Measurements from ENCODE around the gene UQCC2.

UQCC2 gene

DNA sequence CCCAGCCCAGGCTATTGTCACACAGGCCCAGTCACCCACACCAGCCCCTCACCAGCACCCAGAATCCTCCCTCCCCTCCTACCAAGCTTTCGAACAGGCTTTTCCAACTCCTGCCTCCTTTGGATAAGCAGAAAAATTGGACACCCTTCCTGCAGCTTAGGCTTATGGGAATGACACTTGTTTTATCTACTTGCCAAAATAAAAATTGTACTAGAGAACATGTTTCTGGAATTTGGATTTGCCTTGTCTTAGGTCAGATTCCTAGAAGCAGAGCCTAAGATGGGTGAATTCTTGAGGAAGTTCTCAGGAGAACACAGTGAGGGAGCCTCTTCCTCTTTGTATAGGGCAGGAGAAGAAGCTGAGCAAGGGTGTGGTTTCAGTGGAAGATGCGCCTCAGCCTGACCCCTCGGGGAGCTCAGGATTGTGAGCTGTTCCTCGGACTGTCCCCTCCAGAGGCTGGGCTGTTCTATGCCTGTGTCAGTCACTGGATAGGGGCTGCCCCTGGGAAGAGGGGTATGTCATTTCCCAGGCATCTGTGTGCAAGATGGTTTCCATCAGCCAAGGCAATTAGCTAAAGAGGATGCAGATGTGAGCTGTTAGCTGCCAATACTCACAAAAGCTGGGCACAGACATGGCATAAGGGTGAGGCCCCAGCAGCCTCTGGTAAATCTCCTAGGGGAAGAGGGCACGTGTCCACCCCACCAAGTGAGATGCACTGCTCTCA is 56.5 kb downstream of the UQCC2 start:
- DNase-seq (ENCODE audit: low read depth, low spot score): no peak

DNA sequence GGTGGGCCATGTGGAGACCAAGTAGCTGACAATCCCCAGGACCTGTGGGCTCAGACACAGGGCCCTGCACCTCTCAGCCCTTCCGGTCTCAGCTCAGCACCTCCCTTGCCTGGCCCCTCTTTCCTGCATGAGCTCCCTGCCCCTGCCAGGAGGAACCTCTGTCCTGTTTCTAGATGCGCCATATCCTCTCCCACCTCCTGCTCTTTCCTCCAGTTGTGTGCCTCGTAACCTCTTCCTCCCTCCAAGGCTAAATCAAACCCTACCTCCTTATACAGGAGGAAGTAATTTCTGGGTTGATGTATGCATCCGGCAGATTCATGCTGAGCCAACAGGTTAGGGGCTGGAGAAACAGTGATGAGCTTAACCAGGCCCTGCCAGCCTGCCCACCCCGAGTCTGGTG is 59.5 kb downstream of the UQCC2 start:
- no peak for DNase-seq (ENCODE audit: low read depth, low spot score)

DNA sequence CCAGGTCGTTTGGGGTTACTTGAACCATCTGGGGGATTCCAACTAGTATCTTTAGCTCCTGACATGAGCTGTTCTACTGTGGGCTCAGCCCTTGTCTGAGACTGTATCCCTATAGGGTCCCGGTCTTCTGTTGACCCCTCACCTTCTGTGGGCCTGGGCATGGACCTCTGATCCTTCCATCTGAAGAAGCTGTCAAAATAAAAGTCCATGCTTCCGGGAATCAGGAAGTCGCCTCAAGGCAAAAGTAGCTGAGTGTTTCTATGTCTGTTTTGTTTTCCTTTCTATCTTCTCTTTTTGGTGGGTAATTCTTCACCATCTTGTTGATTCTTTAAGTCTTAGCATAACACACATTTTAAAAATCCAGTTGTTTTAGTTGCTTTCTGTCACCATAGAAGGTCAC is 60.1 kb downstream of the UQCC2 start:
- DNase-seq (ENCODE audit: low read depth, low spot score): no peak
